Measurements from ENCODE around the gene RABL3. TPM values are rescaled to one million over a fixed set of nuclear protein-coding genes. Genes with fewer than 3 reads are reported as not detected.
"Not testable (repeated sequence)": the region's sequence is repeated elsewhere in the genome, so short reads cannot be mapped to it uniquely, and the experiment has no call there.

Gene RABL3
- total and polyA plus RNA-seq, 7 donors: 10.3 to 34.0 (median 22.5) TPM

GRCh38 chr3:120640231-120640630 lies 102.1 kb downstream of the RABL3 start:
- intact Hi-C loops (cut with DNase I): no loop called here

GRCh38 chr3:120638820-120639219 lies 103.5 kb downstream of the RABL3 start:
- H3K27me3 ChIP-seq (ENCODE audit: insufficient read depth in 3 of 3, low read length in 2 of 3); H3K4me1 ChIP-seq; DNase-seq; H3K9me3 ChIP-seq; H3K36me3 ChIP-seq (ENCODE audit: insufficient read depth in 1 of 2, low read depth in 1 of 2); intact Hi-C loops (cut with DNase I); H3K27ac ChIP-seq; ATAC-seq; H3K4me3 ChIP-seq: not testable (repeated sequence)
- 92 to 93% (median 93%) methylated on average over 4 of the region's 4 CpGs for WGBS, 3 donors

More at GRCh38 chr3:120640231-120640630, 102.1 kb downstream of the RABL3 start:
- WGBS, 3 donors: 91 to 93% (median 92%) methylated on average over 1 of the region's 1 CpG
- ATAC-seq (no peak), DNase-seq (no peak)
- no peak for TF ChIP-seq CTCF (IDR thresholded peaks at IDR 0.05)
- Histone ChIP-seq H3K9me3 (no peaks in the 10 kb centered on the region), H3K4me3 (no peak overlapping the region), H3K27me3 (ENCODE audit: insufficient read depth in 3 of 3, low read length in 2 of 3) (no peaks in the 10 kb centered on the region), H3K36me3 (ENCODE audit: insufficient read depth in 1 of 2, low read depth in 1 of 2) (no peaks in the 10 kb centered on the region), H3K4me1 (no peaks in the 10 kb centered on the region), H3K27ac (no peak overlapping the region)

GRCh38 chr3:120637851-120638559 lies 104.3 kb downstream of the RABL3 start:
- TF ChIP-seq CTCF (IDR thresholded peaks at IDR 0.05): no peak
- intact Hi-C loops (cut with DNase I): no loop called here
- Histone ChIP-seq H3K27me3 (ENCODE audit: insufficient read depth in 3 of 3, low read length in 2 of 3) (no peaks in the 10 kb centered on the region), H3K36me3 (ENCODE audit: insufficient read depth in 1 of 2, low read depth in 1 of 2) (no peaks in the 10 kb centered on the region), H3K9me3 (no peaks in the 10 kb centered on the region), H3K4me1 (no peaks in the 10 kb centered on the region), H3K4me3 (no peak overlapping the region), H3K27ac (no peak overlapping the region)
- ATAC-seq: no peak
- DNase-seq: no peak
- WGBS, 3 donors: 63 to 72% (median 63%) methylated on average over 6 of the region's 6 CpGs

- H3K27ac ChIP-seq: no peak overlapping the region
These were observed 105.4 kb downstream of the RABL3 start for GRCh38 chr3:120636795-120637401.

More at GRCh38 chr3:120636795-120637401, 105.4 kb downstream of the RABL3 start:
- 83 to 85% (median 84%) methylated on average over 2 of the region's 2 CpGs for WGBS, 3 donors
- H3K36me3 ChIP-seq (ENCODE audit: insufficient read depth in 1 of 2, low read depth in 1 of 2): no peaks in the 10 kb centered on the region
- ATAC-seq (no peak), DNase-seq (no peak)
- no peaks in the 10 kb centered on the region for H3K27me3 ChIP-seq (ENCODE audit: insufficient read depth in 3 of 3, low read length in 2 of 3)
- TF ChIP-seq CTCF (IDR thresholded peaks at IDR 0.05): no peak
- H3K4me1 ChIP-seq: no peaks in the 10 kb centered on the region
- intact Hi-C loops (cut with DNase I): no loop called here
- no peak overlapping the region for H3K4me3 ChIP-seq
- no peaks in the 10 kb centered on the region for H3K9me3 ChIP-seq

Other genes starting within 250 kb of the RABL3 start
- gene NDUFB4, start 146.2 kb downstream of the RABL3 start, total RNA-seq: 100 to 1,000 TPM; 301 to 379 (median 314) TPM
- 100 to 1,000 TPM; 297 to 542 (median 382) TPM for gene NDUFB4, start 146.2 kb downstream of the RABL3 start, polyA plus RNA-seq
- gene HGD, start 60.3 kb downstream of the RABL3 start, total RNA-seq: under 1 TPM in 2 of 4 donors, not detected in 2; 0.40 to 0.46 TPM
- gene HGD, start 60.3 kb downstream of the RABL3 start, polyA plus RNA-seq: under 1 TPM; 0.09 to 0.46 (median 0.13) TPM
- 10 to 100 TPM; 11.3 to 16.1 (median 12.8) TPM for gene GTF2E1, start 228 bp upstream of the RABL3 start, total RNA-seq
- gene GTF2E1, start 228 bp upstream of the RABL3 start, polyA plus RNA-seq: 10 to 100 TPM in 1 of 3 donors, 1 to 10 TPM in 2; 5.0 to 19.8 (median 7.9) TPM
- gene STXBP5L, start 165.7 kb upstream of the RABL3 start, total RNA-seq: not detected
- gene STXBP5L, start 165.7 kb upstream of the RABL3 start, polyA plus RNA-seq: under 1 TPM in 2 of 3 donors, not detected in 1; under 0.01 to 0.01 TPM